Endothelial cell of umbilical vein (primary cell): ENCODE measurements around the gene AKAP6. TPM values are rescaled to one million over a fixed set of nuclear protein-coding genes. Genes with fewer than 3 reads are reported as not detected.

ENCODE experiments used
- BruUV-seq: library from RNA; stranded (reverse); fragments of 400-500 nt; replicated peaks from 2 replicates; lab custom pipeline; 2021; lab: Mats Ljungman, UMichigan
- CTCF ChIA-PET: fragments of 300-600, 350-600 bp; sonication (Branson Sonifier 250); formaldehyde crosslinking; loops from one replicate; lab custom pipeline; 2021; ENCODE audit warnings: antibody characterized with exemption, inconsistent platforms; lab: Charles Lee
- POLR2A ChIA-PET: fragments of 300-600, 350-600 bp; sonication (Branson Sonifier 250); formaldehyde crosslinking; loops from one replicate; lab custom pipeline; 2021; ENCODE audit warnings: antibody characterized with exemption, inconsistent platforms; lab: Charles Lee
- DNase-seq: peaks from one replicate; pipeline ENCODE4 v3.0.0-alpha.2; 2011; ENCODE audit warnings: low read depth, low spot score
- FAIRE-seq: peaks from 2 replicates; lab custom pipeline; 2011; peaks lifted over from hg19 to GRCh38; lab: Jason Lieb, UNC
- H2AFZ ChIP-seq: 2 replicates; pipeline ENCODE4 v1.6.0; 2012; ENCODE audit warnings: low read depth, low read length, control low read depth, inconsistent platforms
- H3K27ac ChIP-seq: 2 replicates; pipeline ENCODE4 v1.5.1; 2011; ENCODE audit warnings: low read depth, mild to moderate bottlenecking, control low read depth, low read length, moderate library complexity; ENCODE audit not compliant: insufficient read depth
- H3K27me3 ChIP-seq, 2 experiments: 2 replicates each; pipeline versions ENCODE4 v1.6.0 to v1.6.1; 2011; ENCODE audit warnings: low read length in 2 of 2, mixed read lengths in 1 of 2; ENCODE audit not compliant: control insufficient read depth in 2 of 2, insufficient read depth in 2 of 2
- H3K36me3 ChIP-seq, 2 experiments: 2 replicates in 1 of 2; 3 replicates in 1 of 2; pipeline ENCODE4 v1.5.1; 2011; ENCODE audit warnings: low read length in 2 of 2, mild to moderate bottlenecking in 1 of 2, moderate library complexity in 1 of 2; ENCODE audit not compliant: control insufficient read depth in 2 of 2, insufficient read depth in 2 of 2; ENCODE audit errors: extremely low read depth in 1 of 2
- H3K4me1 ChIP-seq: 3 replicates; pipeline ENCODE4 v1.5.1; 2011; ENCODE audit warnings: mild to moderate bottlenecking, low read length; ENCODE audit not compliant: control insufficient read depth, insufficient read depth; ENCODE audit errors: extremely low read depth
- H3K4me2 ChIP-seq: 2 replicates; pipeline ENCODE4 v1.6.1; 2011; ENCODE audit warnings: low read length, control low read depth, mixed read lengths; ENCODE audit not compliant: insufficient read depth
- H3K4me3 ChIP-seq, 3 experiments: fragments of 200-600 bp in 1 of 3; sonication (generic), shearing (Covaris generic) in 1 of 3; replicated peaks in 1 of 3; 2 replicates each; pipeline ENCODE4 v1.5.1; 2011 to 2016; ENCODE audit warnings: control low read depth in 3 of 3, low read length in 3 of 3, mild to moderate bottlenecking in 2 of 3, inconsistent platforms in 1 of 3, low read depth in 1 of 3, moderate library complexity in 1 of 3; ENCODE audit not compliant: insufficient read depth in 1 of 3
- H3K79me2 ChIP-seq: 2 replicates; pipeline ENCODE4 v1.6.0; 2012; ENCODE audit warnings: low read length, inconsistent platforms; ENCODE audit not compliant: control insufficient read depth, insufficient read depth
- H3K9ac ChIP-seq: replicated peaks from 2 replicates; pipeline ENCODE3; 2011; ENCODE audit warnings: low read length, control low read depth; ENCODE audit not compliant: insufficient read depth; ENCODE audit errors: extremely low read depth
- H3K9me1 ChIP-seq: replicated peaks from 3 replicates; pipeline ENCODE4 v1.6.0; 2011; ENCODE audit warnings: mild to moderate bottlenecking, low read length; ENCODE audit not compliant: control insufficient read depth, insufficient read depth; ENCODE audit errors: extremely low read depth
- H3K9me3 ChIP-seq: replicated peaks from 2 replicates; pipeline ENCODE4 v1.5.1; 2012; ENCODE audit warnings: low read length, inconsistent platforms; ENCODE audit not compliant: control insufficient read depth, insufficient read depth
- H4K20me1 ChIP-seq: replicated peaks from 2 replicates; pipeline ENCODE3; 2011; ENCODE audit warnings: mild to moderate bottlenecking, low read length; ENCODE audit not compliant: control insufficient read depth, insufficient read depth; ENCODE audit errors: extremely low read depth
- EZH2 ChIP-seq: IDR thresholded peaks from 2 replicates; pipeline ENCODE4 v1.6.1; 2012; ENCODE audit warnings: borderline replicate concordance, low read depth, mild to moderate bottlenecking, moderate library complexity, low read length, inconsistent platforms; ENCODE audit not compliant: severe bottlenecking
- FOS ChIP-seq: IDR thresholded peaks from 2 replicates; pipeline ENCODE4 v1.6.1; 2011; ENCODE audit warnings: mild to moderate bottlenecking, low read length, moderate library complexity, borderline replicate concordance; ENCODE audit not compliant: insufficient read depth
- GATA2 ChIP-seq: IDR thresholded peaks from 2 replicates; pipeline ENCODE4 v1.7.0; 2011; ENCODE audit warnings: low read depth, mild to moderate bottlenecking, moderate library complexity, mixed read lengths, low read length; ENCODE audit not compliant: insufficient read length, insufficient read depth
- JUN ChIP-seq: IDR thresholded peaks from 2 replicates; pipeline ENCODE4 v1.6.1; 2011; ENCODE audit warnings: borderline replicate concordance, low read depth; ENCODE audit not compliant: insufficient read length, insufficient read depth
- MYC ChIP-seq: IDR thresholded peaks from one replicate; pipeline ENCODE4 v1.6.1; 2011; ENCODE audit warnings: mild to moderate bottlenecking, low read depth, low read length
- POLR2A ChIP-seq: IDR thresholded peaks from 2 replicates; pipeline ENCODE4 v1.6.1; 2012; ENCODE audit warnings: low read depth, mild to moderate bottlenecking, control low read depth, low read length
- POLR2AphosphoS5 ChIP-seq: IDR thresholded peaks from 2 replicates; pipeline ENCODE4 v1.6.1; 2012; ENCODE audit warnings: low read depth, mild to moderate bottlenecking, control low read depth, low read length, moderate library complexity; ENCODE audit not compliant: insufficient read depth
- dilution Hi-C: fragments of 300-500 bp; cut with MboI; formaldehyde crosslinking; loops from one replicate; pipeline ENCODE4 v1.15.0; 2019; ENCODE audit warnings: low sequenced_read_pairs; ENCODE audit not compliant: extremely low pct_ligation_motif_present
- intact Hi-C: fragments of 100-400 bp; cut with micrococcal nuclease; formaldehyde crosslinking; loops from one replicate; pipeline ENCODE4 v1.10.0; 2022
- polyA plus RNA-seq, 4 experiments: library from polyadenylated mRNA; depleted of rRNA in 3 of 4; stranded (reverse) in 3 of 4; unstranded in 1 of 4; fragments of >200 nt; gene quantifications; 2 replicates each; pipeline versions ENCODE4 v1.2.1 to v1.2.3, GENCODE V29; 2011 to 2012; ENCODE audit warnings: missing spikeins in 1 of 4
- total RNA-seq: library from RNA; stranded (reverse); gene quantifications from 2 replicates; pipeline ENCODE4 v1.2.3, GENCODE V29; 2021
- TF ChIP-seq, protein P1 (sequence below), 2 donors: IDR thresholded peaks; 1 replicate in 1 of 2; 2 replicates in 1 of 2; pipeline ENCODE4 v1.5.1; 2011; ENCODE audit warnings: low read length in 2 of 2, mild to moderate bottlenecking in 2 of 2, moderate library complexity in 2 of 2, control low read depth in 1 of 2, inconsistent platforms in 1 of 2, low read depth in 1 of 2; ENCODE audit not compliant: insufficient read depth in 1 of 2; ENCODE audit errors: extremely low read depth in 1 of 2
- TF ChIP-seq, protein P2 (sequence below): IDR thresholded peaks from 2 replicates; pipeline ENCODE4 v1.6.1; 2011; ENCODE audit not compliant: insufficient read depth, insufficient read length

The AKAP6 gene
- total and polyA plus RNA-seq, 2 donors (not counting 3 experiments of a cell fraction or from before 2014, with no cell fraction given): 0.03 to 0.49 TPM

GRCh38 chr14:32514236-32514635 lies 185.1 kb downstream of the AKAP6 start:
- Histone ChIP-seq H3K9ac (no peak overlapping the region), H3K27ac (peak overlapping the region; percentile 26), H3K4me2 (peak overlapping the region; percentile 42), H3K79me2 (no peaks in the 10 kb centered on the region), H3K27me3 (no peaks in the 10 kb centered on the region), H3K9me1 (no peaks in the 10 kb centered on the region), H3K4me1 (peaks cover 24% of the 10 kb centered on the region), H3K36me3 (no peaks in the 10 kb centered on the region), H3K4me3 (no peak overlapping the region), H3K9me3 (no peaks in the 10 kb centered on the region), H4K20me1 (no peaks in the 10 kb centered on the region), H2AFZ (peak overlapping the region; percentile 18)
- ChIA-PET POLR2A (no interaction called here), CTCF (interaction anchor here (0.6 to 4.9 kb wide), 39 partner anchors 11 to 1019 kb away, joined by 3 to 66 read pairs (median 4); partner anchors contain the start of gene ARHGAP5)
- intact Hi-C loops (loop anchor here (2.0 to 5.0 kb wide), 3 partner anchors 47 to 437 kb away; partner anchors contain the start of gene ARHGAP5), dilution Hi-C loops (no loop called here)
- TF ChIP-seq GATA2 (peak; percentile 54), FOS (peak; percentile 42), EZH2 (no peak)
- TF ChIP-seq, protein P1, sequence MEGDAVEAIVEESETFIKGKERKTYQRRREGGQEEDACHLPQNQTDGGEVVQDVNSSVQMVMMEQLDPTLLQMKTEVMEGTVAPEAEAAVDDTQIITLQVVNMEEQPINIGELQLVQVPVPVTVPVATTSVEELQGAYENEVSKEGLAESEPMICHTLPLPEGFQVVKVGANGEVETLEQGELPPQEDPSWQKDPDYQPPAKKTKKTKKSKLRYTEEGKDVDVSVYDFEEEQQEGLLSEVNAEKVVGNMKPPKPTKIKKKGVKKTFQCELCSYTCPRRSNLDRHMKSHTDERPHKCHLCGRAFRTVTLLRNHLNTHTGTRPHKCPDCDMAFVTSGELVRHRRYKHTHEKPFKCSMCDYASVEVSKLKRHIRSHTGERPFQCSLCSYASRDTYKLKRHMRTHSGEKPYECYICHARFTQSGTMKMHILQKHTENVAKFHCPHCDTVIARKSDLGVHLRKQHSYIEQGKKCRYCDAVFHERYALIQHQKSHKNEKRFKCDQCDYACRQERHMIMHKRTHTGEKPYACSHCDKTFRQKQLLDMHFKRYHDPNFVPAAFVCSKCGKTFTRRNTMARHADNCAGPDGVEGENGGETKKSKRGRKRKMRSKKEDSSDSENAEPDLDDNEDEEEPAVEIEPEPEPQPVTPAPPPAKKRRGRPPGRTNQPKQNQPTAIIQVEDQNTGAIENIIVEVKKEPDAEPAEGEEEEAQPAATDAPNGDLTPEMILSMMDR (IDR thresholded peaks at IDR 0.05; ENCODE audit: extremely low read depth in 1 of 2, insufficient read depth in 1 of 2, low read depth in 1 of 2, low read length in 2 of 2): no peak
- BruUV-seq: no TSS peak
- FAIRE-seq (no peak), DNase-seq (peak; percentile 49)

DNA sequence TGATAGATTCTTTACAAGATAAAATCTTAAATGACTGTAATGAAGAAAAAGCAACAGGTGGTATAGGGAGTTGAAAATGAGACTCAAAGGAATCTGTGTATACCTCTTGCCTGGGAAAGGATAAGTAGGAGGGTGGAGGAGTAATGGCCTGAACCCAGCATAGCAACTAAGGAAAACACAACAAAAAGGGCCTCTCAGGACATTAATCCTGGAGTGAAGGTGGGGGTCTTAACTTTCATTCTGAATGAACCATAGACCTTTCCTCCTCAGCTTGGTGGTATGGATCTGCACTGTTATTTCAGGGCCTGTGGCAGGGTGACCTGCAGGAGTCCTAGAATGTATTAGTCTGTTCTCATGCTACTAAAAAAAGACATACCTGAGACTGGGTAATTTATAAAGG lies 185.6 kb downstream of the AKAP6 start:
- no TSS peak for BruUV-seq
- intact Hi-C loops (loop anchor here (2.0 to 5.0 kb wide), 3 partner anchors 46 to 437 kb away; partner anchors contain the start of gene ARHGAP5), dilution Hi-C loops (no loop called here)
- Histone ChIP-seq H3K27me3 (no peaks in the 10 kb centered on the region), H3K79me2 (no peaks in the 10 kb centered on the region), H2AFZ (no peak overlapping the region), H3K9me1 (no peaks in the 10 kb centered on the region), H3K36me3 (no peaks in the 10 kb centered on the region), H3K4me3 (no peak overlapping the region), H3K27ac (no peak overlapping the region), H3K4me1 (peaks cover 19% of the 10 kb centered on the region), H3K4me2 (no peak overlapping the region), H3K9me3 (no peaks in the 10 kb centered on the region), H3K9ac (no peak overlapping the region), H4K20me1 (no peaks in the 10 kb centered on the region)
- TF ChIP-seq GATA2 (no peak), MYC (no peak), FOS (no peak), EZH2 (no peak), JUN (no peak), POLR2A (no peak), POLR2AphosphoS5 (no peak)
- TF ChIP-seq, protein P1 (IDR thresholded peaks at IDR 0.05; ENCODE audit: extremely low read depth in 1 of 2, insufficient read depth in 1 of 2, low read depth in 1 of 2, low read length in 2 of 2): no peak
- TF ChIP-seq, protein P2, sequence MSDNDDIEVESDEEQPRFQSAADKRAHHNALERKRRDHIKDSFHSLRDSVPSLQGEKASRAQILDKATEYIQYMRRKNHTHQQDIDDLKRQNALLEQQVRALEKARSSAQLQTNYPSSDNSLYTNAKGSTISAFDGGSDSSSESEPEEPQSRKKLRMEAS: no peak
- CTCF ChIA-PET: interaction anchor here (1.0 to 4.9 kb wide), 10 partner anchors 11 to 443 kb away, joined by 3 to 66 read pairs (median 20); no protein-coding TSS in a partner anchor
- POLR2A ChIA-PET: no interaction called here
- no peak for DNase-seq
- no peak for FAIRE-seq
